T-cell (primary cell): ENCODE results near the gene ABCA1. TPM values are rescaled to one million over a fixed set of nuclear protein-coding genes. Genes with fewer than 3 reads are reported as not detected.

ENCODE experiments used
- ATAC-seq, 4 experiments: fragments of 200-7000 bp in 3 of 4; fragments of 150-1000 bp in 1 of 4; cut with Tn5 transposase; replicated peaks in 1 of 4; 1 replicate in 3 of 4; 2 replicates in 1 of 4; pipeline ENCODE4 v1.10.0; 2021; ENCODE audit warnings: moderate library complexity in 3 of 4, mild to moderate bottlenecking in 2 of 4, moderate number of reproducible peaks in 1 of 4
- CTCF ChIA-PET, 2 donors: fragments of 300-600 bp; sonication (Branson Sonifier 250); formaldehyde crosslinking; loops; one replicate each; lab custom pipeline; 2022; ENCODE audit warnings: antibody characterized with exemption in 2 of 2; lab: Charles Lee
- POLR2A ChIA-PET, 2 donors: fragments of 300-600 bp; sonication (Branson Sonifier 250); formaldehyde crosslinking; loops; one replicate each; lab custom pipeline; 2022; ENCODE audit warnings: antibody characterized with exemption in 2 of 2; lab: Charles Lee
- DNase-seq, 35 experiments: peaks; one replicate each; pipeline versions ENCODE4 v3.0.0 to v3.0.0-alpha.2; 2013 to 2023
- H3K27ac ChIP-seq: one replicate; pipeline ENCODE4 v1.5.1; 2013; ENCODE audit warnings: low read length
- H3K27me3 ChIP-seq, 2 experiments: replicated peaks in 1 of 2; 1 replicate in 1 of 2; 2 replicates in 1 of 2; pipeline versions ENCODE4 v1.6.1 to v1.7.0; 2013; ENCODE audit warnings: low read length in 1 of 2, mixed read lengths in 1 of 2; ENCODE audit not compliant: control insufficient read depth in 2 of 2, insufficient read depth in 2 of 2; ENCODE audit errors: extremely low read depth in 1 of 2
- H3K36me3 ChIP-seq, 2 donors: 1 replicate in 1 of 2; 2 replicates in 1 of 2; pipeline versions ENCODE4 v1.6.1 to v1.7.0; 2013; ENCODE audit warnings: low read length in 1 of 2; ENCODE audit not compliant: control insufficient read depth in 2 of 2, insufficient read depth in 1 of 2; ENCODE audit errors: extremely low read depth in 1 of 2
- H3K4me1 ChIP-seq, 2 experiments: 1 replicate in 1 of 2; 2 replicates in 1 of 2; pipeline versions ENCODE4 v1.6.1 to v1.7.0; 2013; ENCODE audit warnings: low read length in 2 of 2, mixed read lengths in 1 of 2; ENCODE audit not compliant: insufficient read depth in 2 of 2, control insufficient read depth in 1 of 2; ENCODE audit errors: extremely low read depth in 1 of 2
- H3K4me3 ChIP-seq, 2 donors: 1 replicate in 1 of 2; 2 replicates in 1 of 2; pipeline versions ENCODE4 v1.5.1 to v1.7.0; 2013; ENCODE audit warnings: mild to moderate bottlenecking in 2 of 2, low read length in 1 of 2, moderate library complexity in 1 of 2; ENCODE audit not compliant: control insufficient read depth in 1 of 2; ENCODE audit errors: extremely low read depth in 1 of 2
- H3K9me3 ChIP-seq: 2 replicates; pipeline ENCODE4 v1.7.0; 2013
- H3K27ac Mint-ChIP-seq, 2 donors: one replicate each; pipeline ENCODE4 v1.8.0; 2020 to 2021; ENCODE audit warnings: mild to moderate bottlenecking in 2 of 2, mixed read lengths in 2 of 2
- H3K27me3 Mint-ChIP-seq, 2 donors: one replicate each; pipeline ENCODE4 v1.8.0; 2021 to 2022; ENCODE audit warnings: mixed read lengths in 2 of 2
- H3K36me3 Mint-ChIP-seq: one replicate; pipeline ENCODE4 v1.8.0; 2021; ENCODE audit warnings: mixed read lengths
- H3K4me1 Mint-ChIP-seq, 3 donors: one replicate each; pipeline ENCODE4 v1.8.0; 2020 to 2022; ENCODE audit warnings: mixed read lengths in 3 of 3, mild to moderate bottlenecking in 1 of 3
- H3K4me3 Mint-ChIP-seq, 3 donors: one replicate each; pipeline ENCODE4 v1.8.0; 2020 to 2022; ENCODE audit warnings: mild to moderate bottlenecking in 3 of 3, mixed read lengths in 3 of 3, moderate library complexity in 3 of 3
- H3K9me3 Mint-ChIP-seq, 3 donors: one replicate each; pipeline ENCODE4 v1.8.0; 2020 to 2022; ENCODE audit warnings: mixed read lengths in 3 of 3
- WGBS: methylation state at CpG from one replicate; pipeline ENCODE4 v1.1.5; 2013; ENCODE audit warnings: missing lambda C conversion rate; ENCODE audit not compliant: insufficient coverage; 5-methylcytosine and 5-hydroxymethylcytosine counted together
- total RNA-seq, 35 experiments: library from RNA in 6 of 35; stranded (reverse) in 6 of 35; fragments of 120-200 nt in 1 of 35; gene quantifications; one replicate each; pipeline versions ENCODE4 v1.2.1 to v1.2.4 and lab custom pipeline; 2013 to 2026

The ABCA1 gene
- total RNA-seq, 5 donors from 2014 or later (not counting 1 experiment from before 2014, with no cell fraction given), result 0.41 to 4.7 (median 0.62) TPM

- H3K9me3 Mint-ChIP-seq, result no peaks in the 10 kb centered on the region
- no peak overlapping the region for H3K27ac Mint-ChIP-seq
- Histone ChIP-seq H3K9me3 (no peaks in the 10 kb centered on the region), H3K27ac (no peak overlapping the region), H3K4me3 (no peak overlapping the region), H3K27me3 (no peaks in the 10 kb centered on the region), H3K36me3 (no peaks in the 10 kb centered on the region), H3K4me1 (no peaks in the 10 kb centered on the region)
- H3K4me3 Mint-ChIP-seq, result no peak overlapping the region
- POLR2A ChIA-PET, result interaction anchor here in 1 of 2 donors (0.6 kb wide), 1 partner anchor 14 kb away, joined by 5 read pairs; no protein-coding TSS in a partner anchor
- DNase-seq (no peak), ATAC-seq (no peak)
- H3K4me1 Mint-ChIP-seq, result peaks cover 0 to 4% (median 0%) of the 10 kb centered on the region in 3 donors
- no peaks in the 10 kb centered on the region for H3K27me3 Mint-ChIP-seq
- H3K36me3 Mint-ChIP-seq, result peaks cover 8% of the 10 kb centered on the region
- no CpG with 5 or more reads among the region's 1 CpG for WGBS
- CTCF ChIA-PET, result interaction anchor here in 1 of 2 donors (0.6 kb wide), 1 partner anchor 50 kb away, joined by 5 read pairs; no protein-coding TSS in a partner anchor
Observed at GRCh38 chr9:104779334-104779733, 148.6 kb downstream of the ABCA1 start.

DNA sequence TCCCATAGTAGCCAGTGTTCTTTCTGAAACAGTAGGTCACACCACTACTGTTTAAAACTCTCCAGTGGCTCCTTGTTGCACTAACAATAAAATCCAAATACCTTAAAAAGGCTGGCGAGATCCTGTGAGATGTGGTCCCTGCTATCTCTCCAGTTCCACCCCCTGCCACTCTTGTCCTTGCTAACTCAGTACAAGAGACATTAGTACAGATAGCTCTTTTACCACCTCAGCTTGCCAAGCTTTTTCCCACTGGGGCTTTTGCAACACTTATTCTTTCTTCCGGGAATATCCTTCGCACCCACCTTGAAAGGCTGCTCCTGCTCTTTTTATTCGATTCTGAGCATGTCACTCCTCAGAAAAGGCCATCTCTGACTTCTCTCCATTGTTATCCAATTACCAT lies 149.2 kb downstream of the ABCA1 start:
- no peak overlapping the region for H3K4me3 Mint-ChIP-seq
- ChIA-PET POLR2A (interaction anchor here in 1 of 2 donors (0.6 kb wide), 1 partner anchor 13 kb away, joined by 5 read pairs; no protein-coding TSS in a partner anchor), CTCF (interaction anchor here in 1 of 2 donors (0.6 kb wide), 1 partner anchor 50 kb away, joined by 5 read pairs; no protein-coding TSS in a partner anchor)
- Histone ChIP-seq H3K4me3 (no peak overlapping the region), H3K9me3 (no peaks in the 10 kb centered on the region), H3K27me3 (no peaks in the 10 kb centered on the region), H3K4me1 (no peaks in the 10 kb centered on the region), H3K36me3 (no peaks in the 10 kb centered on the region), H3K27ac (no peak overlapping the region)
- WGBS, result 78% methylated on average over 4 of the region's 4 CpGs
- no peak overlapping the region for H3K27ac Mint-ChIP-seq
- H3K27me3 Mint-ChIP-seq, result no peaks in the 10 kb centered on the region
- ATAC-seq, result no peak
- H3K9me3 Mint-ChIP-seq, result no peaks in the 10 kb centered on the region
- no peak for DNase-seq
- H3K36me3 Mint-ChIP-seq, result peaks cover 2% of the 10 kb centered on the region
- no peaks in the 10 kb centered on the region for H3K4me1 Mint-ChIP-seq

DNA sequence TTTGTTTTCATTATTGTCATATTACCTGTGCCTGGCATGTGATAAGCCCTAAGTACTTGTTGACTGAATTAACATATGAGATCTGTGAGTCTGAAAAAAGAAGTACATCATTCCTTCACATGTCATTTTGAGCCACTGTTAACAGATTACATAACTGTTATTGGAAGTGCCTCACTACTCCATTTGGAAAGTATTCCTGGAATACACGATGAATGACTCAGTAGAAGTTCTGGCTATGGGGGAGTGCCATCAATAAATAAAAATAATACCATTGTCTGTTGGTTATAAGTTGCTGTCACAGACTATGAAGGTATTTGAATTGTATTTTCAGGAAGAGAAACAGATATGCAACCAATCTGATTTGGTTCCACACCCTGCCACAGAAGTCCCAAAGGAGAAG lies 151.2 kb downstream of the ABCA1 start:
- no CpG with 5 or more reads among the region's 1 CpG for WGBS
- H3K27ac ChIP-seq, result no peak overlapping the region
- H3K36me3 ChIP-seq, result no peaks in the 10 kb centered on the region
- H3K4me1 ChIP-seq, result no peaks in the 10 kb centered on the region
- ATAC-seq (no peak), DNase-seq (no peak)
- Mint-ChIP-seq H3K27me3 (no peaks in the 10 kb centered on the region), H3K4me3 (no peak overlapping the region), H3K4me1 (no peaks in the 10 kb centered on the region), H3K36me3 (no peaks in the 10 kb centered on the region), H3K9me3 (no peaks in the 10 kb centered on the region), H3K27ac (no peak overlapping the region)
- H3K9me3 ChIP-seq, result no peaks in the 10 kb centered on the region
- H3K27me3 ChIP-seq, result no peaks in the 10 kb centered on the region
- POLR2A ChIA-PET, result no interaction called here
- CTCF ChIA-PET, result no interaction called here
- H3K4me3 ChIP-seq, result no peak overlapping the region

DNA sequence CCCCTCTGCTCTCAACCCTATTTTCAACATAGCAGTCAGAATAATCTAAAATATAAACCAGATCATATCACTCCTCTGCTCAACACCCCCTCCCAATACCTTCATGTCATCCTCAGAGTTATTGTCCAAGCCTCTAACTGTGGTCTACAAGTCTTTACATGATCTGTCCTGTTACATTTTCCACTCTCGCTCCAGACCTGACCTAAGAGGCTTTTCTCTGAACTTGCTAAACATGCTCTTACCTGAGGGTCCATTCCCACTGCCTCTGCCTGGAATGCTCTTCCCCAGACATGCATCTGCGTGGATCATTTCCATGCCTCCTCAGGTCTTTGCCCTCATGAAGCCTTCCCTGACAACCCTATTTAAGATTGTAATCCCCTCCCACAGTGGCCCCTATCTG lies 152.0 kb downstream of the ABCA1 start:
- ATAC-seq (no peak), DNase-seq (no peak)
- H3K27ac Mint-ChIP-seq, result no peak overlapping the region
- Histone ChIP-seq H3K9me3 (no peaks in the 10 kb centered on the region), H3K4me1 (no peaks in the 10 kb centered on the region), H3K27me3 (no peaks in the 10 kb centered on the region), H3K4me3 (no peak overlapping the region), H3K27ac (no peak overlapping the region), H3K36me3 (no peaks in the 10 kb centered on the region)
- H3K4me1 Mint-ChIP-seq, result no peaks in the 10 kb centered on the region
- WGBS, result 92% methylated on average over 2 of the region's 2 CpGs
- ChIA-PET POLR2A (no interaction called here), CTCF (no interaction called here)
- no peak overlapping the region for H3K4me3 Mint-ChIP-seq
- no peaks in the 10 kb centered on the region for H3K36me3 Mint-ChIP-seq
- no peaks in the 10 kb centered on the region for H3K27me3 Mint-ChIP-seq
- no peaks in the 10 kb centered on the region for H3K9me3 Mint-ChIP-seq

DNA sequence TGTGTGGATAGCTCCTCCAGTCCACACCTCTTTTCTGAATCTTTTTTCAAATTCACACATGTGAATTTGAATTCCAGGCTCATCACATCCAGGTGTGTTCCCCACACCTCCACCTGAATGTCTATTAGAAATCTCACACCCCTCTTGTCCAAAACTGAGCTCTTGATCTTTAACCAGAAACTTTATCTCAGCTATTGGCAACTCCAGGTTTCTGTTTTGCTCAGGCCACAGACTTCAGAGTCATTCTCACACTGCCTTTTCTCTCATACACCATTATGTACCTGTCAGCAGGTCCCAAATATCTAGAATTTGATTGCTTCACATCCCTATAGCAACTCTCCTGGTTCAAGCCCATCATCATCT lies 152.4 kb downstream of the ABCA1 start:
- H3K9me3 ChIP-seq, result no peaks in the 10 kb centered on the region
- Mint-ChIP-seq H3K36me3 (no peaks in the 10 kb centered on the region), H3K27me3 (no peaks in the 10 kb centered on the region), H3K9me3 (no peaks in the 10 kb centered on the region), H3K27ac (no peak overlapping the region), H3K4me1 (no peaks in the 10 kb centered on the region), H3K4me3 (no peak overlapping the region)
- no peaks in the 10 kb centered on the region for H3K4me1 ChIP-seq
- H3K27me3 ChIP-seq, result no peaks in the 10 kb centered on the region
- ChIA-PET CTCF (no interaction called here), POLR2A (no interaction called here)
- no peak for DNase-seq
- no peak overlapping the region for H3K27ac ChIP-seq
- H3K36me3 ChIP-seq, result no peaks in the 10 kb centered on the region
- no peak overlapping the region for H3K4me3 ChIP-seq
- no peak for ATAC-seq

GRCh38 chr9:104774831-104775573 lies 153.0 kb downstream of the ABCA1 start:
- Mint-ChIP-seq H3K4me3 (no peak overlapping the region), H3K27ac (no peak overlapping the region), H3K9me3 (no peaks in the 10 kb centered on the region), H3K4me1 (no peaks in the 10 kb centered on the region), H3K36me3 (no peaks in the 10 kb centered on the region), H3K27me3 (no peaks in the 10 kb centered on the region)
- Histone ChIP-seq H3K4me1 (no peaks in the 10 kb centered on the region), H3K4me3 (no peak overlapping the region), H3K36me3 (no peaks in the 10 kb centered on the region), H3K9me3 (no peaks in the 10 kb centered on the region), H3K27ac (no peak overlapping the region), H3K27me3 (no peaks in the 10 kb centered on the region)
- CTCF ChIA-PET, result no interaction called here
- POLR2A ChIA-PET, result no interaction called here
- WGBS, result 87% methylated on average over 8 of the region's 11 CpGs
- ATAC-seq, result no peak
- peak in 3 of 35 experiments; percentile 3 to 20 (median 4) for DNase-seq
